Smooth muscle cell of trachea (primary cell): Measurements from ENCODE around the gene SRPX. TPM values are rescaled to one million over a fixed set of nuclear protein-coding genes. Genes with fewer than 3 reads are reported as not detected.

Source experiments
- total RNA-seq: library from RNA; depleted of rRNA; stranded (reverse); fragments of >200 nt; gene quantifications from 2 replicates; pipeline ENCODE4 v1.2.1, GENCODE V29; 2014

Gene SRPX
- total RNA-seq, result 291 and 389 TPM in 2 replicates

GRCh38 chrX:38220415-38221390, at the start of gene SRPX:
Gene SRPX, minus strand, starts transcription at chrX:38220871. Its CDS starts 79 bp downstream, at chrX:38220792.

Other genes starting within 250 kb of the SRPX start
- 1.0 and 2.8 TPM in 2 replicates for gene SYTL5, start 214.3 kb downstream of the SRPX start, total RNA-seq
- 6.6 and 8.9 TPM in 2 replicates for gene RPGR, start 106.6 kb upstream of the SRPX start, total RNA-seq
- gene OTC, start 131.7 kb upstream of the SRPX start, total RNA-seq, result 0.15 TPM in 1 of 2 replicates, not detected in the other